Endodermal cell (in vitro differentiated cells): ENCODE data around the gene C10orf62. TPM values are rescaled to one million over a fixed set of nuclear protein-coding genes. Genes with fewer than 3 reads are reported as not detected.

Experiments
- DNase-seq: peaks from one replicate; pipeline ENCODE4 v3.0.0-alpha.2; 2017
- H3K27ac ChIP-seq: 2 replicates; pipeline ENCODE4 v1.5.1; 2013; ENCODE audit warnings: mild to moderate bottlenecking, low read depth, low read length, moderate library complexity
- H3K27me3 ChIP-seq: 2 replicates; pipeline ENCODE4 v1.6.1; 2013; ENCODE audit warnings: mild to moderate bottlenecking, low read length, moderate library complexity; ENCODE audit not compliant: insufficient read depth, control insufficient read depth, poor library complexity, severe bottlenecking
- H3K36me3 ChIP-seq: 2 replicates; pipeline ENCODE4 v1.7.0; 2013; ENCODE audit warnings: mild to moderate bottlenecking, low read length, moderate library complexity; ENCODE audit not compliant: control insufficient read depth, insufficient read depth
- H3K4me1 ChIP-seq: one replicate; pipeline ENCODE4 v1.7.0; 2013; ENCODE audit warnings: low read length; ENCODE audit not compliant: control insufficient read depth, insufficient read depth
- H3K4me3 ChIP-seq: 2 replicates; pipeline ENCODE4 v1.5.1; 2013; ENCODE audit warnings: mild to moderate bottlenecking, low read length, moderate library complexity
- H3K9ac ChIP-seq: 2 replicates; pipeline ENCODE4 v1.6.1; 2013; ENCODE audit warnings: mild to moderate bottlenecking, low read length, moderate library complexity; ENCODE audit not compliant: poor library complexity, severe bottlenecking; ENCODE audit errors: extremely low read depth
- H3K9me3 ChIP-seq: 2 replicates; pipeline ENCODE4 v1.6.1; 2013; ENCODE audit warnings: mild to moderate bottlenecking, low read length, moderate library complexity; ENCODE audit not compliant: control insufficient read depth
- H3K27ac Mint-ChIP-seq: 2 replicates; pipeline ENCODE4 v1.8.0; 2020; ENCODE audit warnings: mixed read lengths
- H3K27me3 Mint-ChIP-seq: 2 replicates; pipeline ENCODE4 v1.8.0; 2021; ENCODE audit warnings: mild to moderate bottlenecking, mixed read lengths; ENCODE audit not compliant: insufficient read depth
- H3K36me3 Mint-ChIP-seq: 2 replicates; pipeline ENCODE4 v1.8.0; 2020; ENCODE audit warnings: low read depth, mixed read lengths
- H3K4me1 Mint-ChIP-seq: 2 replicates; pipeline ENCODE4 v1.8.0; 2020; ENCODE audit warnings: mixed read lengths
- H3K4me3 Mint-ChIP-seq: 2 replicates; pipeline ENCODE4 v1.8.0; 2020; ENCODE audit warnings: mild to moderate bottlenecking, moderate library complexity, mixed read lengths
- H3K9me3 Mint-ChIP-seq: 2 replicates; pipeline ENCODE4 v1.8.0; 2020; ENCODE audit warnings: mild to moderate bottlenecking, mixed read lengths
- WGBS, 2 experiments: methylation state at CpG; one replicate each; pipeline versions ENCODE4 v1.1.5 to v1.1.7; 2013; ENCODE audit warnings: missing lambda C conversion rate in 2 of 2, mixed read lengths in 1 of 2; ENCODE audit not compliant: insufficient coverage in 1 of 2, insufficient read length in 1 of 2; 5-methylcytosine and 5-hydroxymethylcytosine counted together
- total RNA-seq, 2 donors: library from RNA; stranded (reverse); fragmentation: NEBNext Ultra II Directional in 1 of 2; extraction: Animal tissue kit (Norgen Biotek cat#: 25700) in 1 of 2; gene quantifications; 2 replicates in 1 of 2; 3 replicates in 1 of 2; pipeline ENCODE4 v1.2.1, GENCODE V29; 2021
- TF ChIP-seq, protein P1 (sequence below): fragments of 200-600 bp; sonication (generic); conservative IDR thresholded peaks from 2 replicates; pipeline ENCODE4 v1.5.0; 2021; ENCODE audit warnings: antibody characterized with exemption, mild to moderate bottlenecking

Gene C10orf62
- total RNA-seq, 2 donors from 2014 or later, result not detected

DNA sequence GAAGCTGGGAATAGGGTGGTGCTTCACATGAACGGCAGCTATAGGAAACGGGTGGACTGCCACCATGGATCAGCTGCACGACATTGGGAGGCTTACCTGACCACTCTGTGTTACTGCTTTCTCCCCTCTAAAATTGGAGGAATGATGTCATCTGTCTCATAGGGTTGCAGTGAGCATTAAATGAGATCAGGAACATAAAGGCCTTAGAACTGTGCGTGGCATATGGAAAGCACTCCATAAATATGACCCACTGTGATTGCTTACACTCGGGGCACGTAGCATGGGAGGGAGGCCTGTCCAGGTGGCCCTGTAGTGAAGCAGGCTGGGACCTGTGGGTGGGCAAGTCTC lies 9.7 kb downstream of the C10orf62 start:
- no peak for DNase-seq
- H3K27ac Mint-ChIP-seq, result no peak overlapping the region
- 94 to 95% methylated on average over 5 to 6 of the region's 6 CpGs for WGBS, 2 experiments
- H3K9me3 Mint-ChIP-seq, result no peaks in the 10 kb centered on the region
- Histone ChIP-seq H3K9ac (no peak overlapping the region), H3K27me3 (no peaks in the 10 kb centered on the region), H3K4me3 (no peak overlapping the region), H3K4me1 (no peaks in the 10 kb centered on the region), H3K27ac (no peak overlapping the region), H3K36me3 (no peaks in the 10 kb centered on the region), H3K9me3 (no peaks in the 10 kb centered on the region)
- no peaks in the 10 kb centered on the region for H3K4me1 Mint-ChIP-seq
- H3K27me3 Mint-ChIP-seq, result no peaks in the 10 kb centered on the region
- no peaks in the 10 kb centered on the region for H3K36me3 Mint-ChIP-seq
- no peak overlapping the region for H3K4me3 Mint-ChIP-seq
- TF ChIP-seq, protein P1, sequence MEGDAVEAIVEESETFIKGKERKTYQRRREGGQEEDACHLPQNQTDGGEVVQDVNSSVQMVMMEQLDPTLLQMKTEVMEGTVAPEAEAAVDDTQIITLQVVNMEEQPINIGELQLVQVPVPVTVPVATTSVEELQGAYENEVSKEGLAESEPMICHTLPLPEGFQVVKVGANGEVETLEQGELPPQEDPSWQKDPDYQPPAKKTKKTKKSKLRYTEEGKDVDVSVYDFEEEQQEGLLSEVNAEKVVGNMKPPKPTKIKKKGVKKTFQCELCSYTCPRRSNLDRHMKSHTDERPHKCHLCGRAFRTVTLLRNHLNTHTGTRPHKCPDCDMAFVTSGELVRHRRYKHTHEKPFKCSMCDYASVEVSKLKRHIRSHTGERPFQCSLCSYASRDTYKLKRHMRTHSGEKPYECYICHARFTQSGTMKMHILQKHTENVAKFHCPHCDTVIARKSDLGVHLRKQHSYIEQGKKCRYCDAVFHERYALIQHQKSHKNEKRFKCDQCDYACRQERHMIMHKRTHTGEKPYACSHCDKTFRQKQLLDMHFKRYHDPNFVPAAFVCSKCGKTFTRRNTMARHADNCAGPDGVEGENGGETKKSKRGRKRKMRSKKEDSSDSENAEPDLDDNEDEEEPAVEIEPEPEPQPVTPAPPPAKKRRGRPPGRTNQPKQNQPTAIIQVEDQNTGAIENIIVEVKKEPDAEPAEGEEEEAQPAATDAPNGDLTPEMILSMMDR, result no peak

- TF ChIP-seq, protein P1, result no peak
- Histone ChIP-seq H3K4me1 (no peaks in the 10 kb centered on the region), H3K9ac (no peak overlapping the region), H3K27ac (no peak overlapping the region), H3K4me3 (no peak overlapping the region), H3K27me3 (no peaks in the 10 kb centered on the region), H3K36me3 (no peaks in the 10 kb centered on the region), H3K9me3 (no peaks in the 10 kb centered on the region)
- H3K27ac Mint-ChIP-seq, result no peak overlapping the region
- no peaks in the 10 kb centered on the region for H3K4me1 Mint-ChIP-seq
- H3K9me3 Mint-ChIP-seq, result no peaks in the 10 kb centered on the region
- H3K27me3 Mint-ChIP-seq, result no peaks in the 10 kb centered on the region
- no peak for DNase-seq
- WGBS, 2 experiments, result 90% methylated on average over 1 of the region's 1 CpG; no CpG with 5 or more reads in 1 of the 2 experiments
- H3K4me3 Mint-ChIP-seq, result no peak overlapping the region
- H3K36me3 Mint-ChIP-seq, result no peaks in the 10 kb centered on the region
These were observed 11.1 kb downstream of the C10orf62 start for GRCh38 chr10:97600616-97601015.

GRCh38 chr10:97601268-97602215 lies 12.0 kb downstream of the C10orf62 start:
- no peak overlapping the region for H3K4me3 Mint-ChIP-seq
- H3K4me1 Mint-ChIP-seq, result no peaks in the 10 kb centered on the region
- no peaks in the 10 kb centered on the region for H3K36me3 Mint-ChIP-seq
- TF ChIP-seq, protein P1, result no peak
- WGBS, 2 experiments, result 81 to 88% methylated on average over 20 to 21 of the region's 21 CpGs
- no peaks in the 10 kb centered on the region for H3K9me3 ChIP-seq
- no peaks in the 10 kb centered on the region for H3K4me1 ChIP-seq
- H3K27ac ChIP-seq, result no peak overlapping the region
- no peak overlapping the region for H3K27ac Mint-ChIP-seq
- H3K36me3 ChIP-seq, result no peaks in the 10 kb centered on the region
- H3K4me3 ChIP-seq, result no peak overlapping the region
- H3K27me3 Mint-ChIP-seq, result no peaks in the 10 kb centered on the region
- H3K9ac ChIP-seq, result no peak overlapping the region
- H3K27me3 ChIP-seq, result no peaks in the 10 kb centered on the region
- no peaks in the 10 kb centered on the region for H3K9me3 Mint-ChIP-seq
- DNase-seq, result no peak
